ENCODE data around the gene NR3C1. TPM values are rescaled to one million over a fixed set of nuclear protein-coding genes. Genes with fewer than 3 reads are reported as not detected.
A peak's percentile ranks its signal among the peaks of the same experiment; 100 is the strongest.

The NR3C1 gene
- total RNA-seq, 2 donors from 2014 or later, result 166 to 182 TPM

DNA sequence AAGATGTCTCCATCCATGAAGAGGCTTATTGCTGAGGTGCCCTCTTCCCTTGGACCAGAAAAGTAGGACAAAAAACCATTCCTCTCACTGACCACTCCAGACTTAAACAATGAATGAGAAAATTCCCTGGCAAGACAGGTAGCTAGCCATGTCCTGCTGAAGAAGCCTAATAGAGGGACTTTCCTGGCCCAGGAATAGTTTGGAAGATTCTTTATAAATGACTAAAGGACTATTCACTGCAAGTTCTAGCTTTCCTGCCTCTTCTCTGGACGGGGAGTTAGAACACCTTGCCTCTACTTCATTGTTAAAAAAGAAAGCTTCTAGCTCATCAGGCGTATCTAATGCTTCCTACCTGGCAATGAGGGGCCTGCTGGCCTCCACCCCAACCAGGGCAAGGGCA, 153.6 kb downstream of the NR3C1 start:
- H3K27ac Mint-ChIP-seq, result peak overlapping the region in 1 of 2 donors; percentile 56
- H3K4me1 Mint-ChIP-seq (ENCODE audit: low read depth in 2 of 2), result peaks cover 7 to 16% of the 10 kb centered on the region in 2 donors
- ATAC-seq (no peak), DNase-seq (ENCODE audit: low spot score) (no peak)
- H3K36me3 Mint-ChIP-seq, result peaks cover 5% of the 10 kb centered on the region
- H3K4me3 Mint-ChIP-seq, result no peak overlapping the region
- H3K27me3 Mint-ChIP-seq, result no peaks in the 10 kb centered on the region
- peaks cover 4% of the 10 kb centered on the region for H3K9me3 Mint-ChIP-seq

DNA sequence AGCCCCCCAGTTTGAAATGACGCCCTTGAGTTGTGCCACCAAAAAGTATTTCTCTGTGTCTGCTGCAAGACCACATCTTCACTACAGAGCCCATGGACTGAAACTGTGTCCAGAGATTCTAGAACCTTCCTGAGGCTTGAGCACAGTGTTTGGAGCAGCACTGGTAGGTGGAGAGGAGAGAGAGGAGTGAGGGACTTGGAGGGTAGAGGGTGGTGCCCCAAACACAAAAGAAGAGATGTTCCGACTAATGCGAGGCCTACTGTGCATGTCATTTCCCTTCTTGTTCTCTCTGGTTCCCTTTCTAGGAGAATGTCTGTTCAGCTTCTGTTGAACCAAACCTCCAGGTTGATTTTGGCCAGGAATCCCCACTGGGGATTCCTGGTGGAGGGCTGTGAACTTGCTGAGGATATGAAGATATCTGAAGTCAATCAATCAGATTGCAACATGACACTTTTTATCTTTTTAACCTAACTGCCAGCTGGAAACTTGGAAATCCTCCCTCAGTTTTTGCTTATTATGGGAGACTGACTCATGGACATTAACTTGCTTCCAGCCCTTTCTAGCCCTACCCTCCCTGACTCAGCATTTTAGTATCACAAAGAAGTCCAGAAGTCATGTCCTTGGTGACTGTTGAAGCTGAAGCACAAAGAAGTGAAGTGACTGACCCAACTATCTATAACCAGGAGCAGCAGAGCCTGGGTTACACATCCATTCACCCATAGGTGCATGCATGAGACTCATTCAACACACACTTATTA, 154.5 kb downstream of the NR3C1 start:
- peak overlapping the region in 1 of 2 donors; percentile 7 for H3K27ac Mint-ChIP-seq
- H3K27me3 Mint-ChIP-seq, result no peaks in the 10 kb centered on the region
- H3K36me3 Mint-ChIP-seq, result peaks cover 12% of the 10 kb centered on the region
- H3K4me3 Mint-ChIP-seq, result no peak overlapping the region
- ATAC-seq (no peak), DNase-seq (ENCODE audit: low spot score) (no peak)
- H3K4me1 Mint-ChIP-seq (ENCODE audit: low read depth in 2 of 2), result peaks cover 15 to 16% of the 10 kb centered on the region in 2 donors
- peaks cover 7% of the 10 kb centered on the region for H3K9me3 Mint-ChIP-seq

DNA sequence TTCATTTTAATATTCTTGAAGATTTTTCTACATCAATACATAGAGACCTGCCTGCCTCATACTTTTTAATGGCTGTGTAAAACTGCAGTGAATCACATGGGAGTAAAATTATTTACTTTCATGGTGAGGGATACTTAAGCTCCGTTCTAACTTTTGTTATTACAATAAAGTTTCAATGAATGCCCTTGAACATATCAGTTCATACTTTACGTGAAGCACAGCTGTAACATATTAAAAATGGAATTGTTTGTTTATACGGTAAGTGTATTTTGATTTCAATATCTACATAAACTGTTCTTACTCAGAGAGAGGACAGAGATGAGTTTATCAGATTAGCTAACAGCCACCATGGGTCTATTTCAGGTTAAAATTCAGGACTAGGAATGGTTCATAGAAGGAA, 155.1 kb downstream of the NR3C1 start:
- DNase-seq (ENCODE audit: low spot score) (no peak), ATAC-seq (no peak)
- Mint-ChIP-seq H3K9me3 (peaks cover 7% of the 10 kb centered on the region), H3K4me1 (ENCODE audit: low read depth in 2 of 2) (peaks cover 15 to 16% of the 10 kb centered on the region in 2 donors), H3K27me3 (no peaks in the 10 kb centered on the region), H3K27ac (peak overlapping the region in 1 of 2 donors; percentile 3), H3K4me3 (no peak overlapping the region), H3K36me3 (peaks cover 12% of the 10 kb centered on the region)

DNA sequence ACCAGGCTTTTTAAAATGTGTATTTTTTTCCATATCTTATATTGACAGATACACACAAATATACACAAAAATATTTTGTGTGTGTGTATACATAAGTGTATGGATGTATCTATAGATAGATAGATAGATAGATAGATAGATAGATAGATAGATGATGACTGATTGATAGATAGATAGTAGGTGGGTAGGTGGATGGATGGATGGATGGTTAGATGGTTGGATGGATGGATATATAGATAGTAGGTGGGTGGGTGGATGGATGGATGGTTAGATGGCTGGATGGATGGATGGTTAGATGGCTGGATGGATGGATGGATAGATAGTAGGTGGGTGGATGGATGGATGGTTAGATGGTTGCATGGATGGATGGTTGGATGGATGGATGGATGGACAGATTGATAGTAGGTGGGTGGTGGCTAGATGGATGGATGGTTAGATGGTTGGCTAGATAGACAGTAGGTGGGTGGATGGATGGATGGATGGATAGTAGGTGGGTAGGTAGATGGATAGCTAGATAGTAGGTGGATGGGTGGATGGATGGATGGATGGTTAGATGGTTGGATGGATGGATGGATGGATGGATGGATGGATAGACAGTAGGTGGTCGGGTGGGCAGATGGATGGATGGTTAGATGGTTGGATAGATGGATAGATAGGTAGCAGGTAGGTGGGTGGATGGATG, 156.2 kb downstream of the NR3C1 start:
- H3K27ac Mint-ChIP-seq, result peak overlapping the region in 1 of 2 donors; percentile 3
- ATAC-seq, result no peak
- DNase-seq (ENCODE audit: low spot score), result no peak
- peaks cover 12% of the 10 kb centered on the region for H3K36me3 Mint-ChIP-seq
- H3K4me3 Mint-ChIP-seq, result no peak overlapping the region
- peaks cover 15 to 16% of the 10 kb centered on the region in 2 donors for H3K4me1 Mint-ChIP-seq (ENCODE audit: low read depth in 2 of 2)
- H3K9me3 Mint-ChIP-seq, result peaks cover 7% of the 10 kb centered on the region
- no peaks in the 10 kb centered on the region for H3K27me3 Mint-ChIP-seq

DNA sequence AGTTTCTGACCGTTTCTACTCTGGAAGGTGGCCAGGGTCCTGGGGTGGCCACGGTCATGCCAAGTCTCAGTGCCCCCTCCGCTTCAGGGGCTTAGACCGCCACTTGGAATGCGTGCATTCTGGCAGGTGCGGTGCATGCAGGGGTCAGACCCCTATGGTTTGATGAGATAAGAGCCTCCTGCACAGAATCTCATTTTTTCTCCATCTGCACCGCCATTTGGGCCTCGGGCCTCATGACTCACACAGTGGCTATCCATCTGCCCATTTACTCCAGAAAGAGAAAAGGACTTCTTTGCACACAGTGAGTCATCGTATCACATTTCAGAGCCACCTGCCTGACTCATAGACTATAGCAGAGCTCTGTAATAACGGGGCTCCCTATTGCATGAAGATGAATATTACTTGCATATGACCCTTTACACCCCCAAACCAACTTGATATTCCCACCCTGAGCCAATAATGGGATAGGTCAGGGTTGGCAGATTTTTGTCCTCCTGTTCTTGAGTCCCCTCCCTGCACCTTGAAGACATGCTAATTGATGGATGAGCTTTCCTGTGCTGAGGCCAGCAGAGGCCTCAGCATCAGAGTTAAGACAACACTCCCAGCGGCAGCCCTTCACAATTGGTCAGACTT, 157.4 kb downstream of the NR3C1 start:
- Mint-ChIP-seq H3K27ac (no peak overlapping the region), H3K4me3 (no peak overlapping the region), H3K9me3 (peaks cover 7% of the 10 kb centered on the region), H3K27me3 (no peaks in the 10 kb centered on the region), H3K36me3 (peaks cover 12% of the 10 kb centered on the region), H3K4me1 (ENCODE audit: low read depth in 2 of 2) (peaks cover 13 to 15% of the 10 kb centered on the region in 2 donors)
- DNase-seq (ENCODE audit: low spot score), result no peak
- ATAC-seq, result peak; percentile 67 to 69

DNA sequence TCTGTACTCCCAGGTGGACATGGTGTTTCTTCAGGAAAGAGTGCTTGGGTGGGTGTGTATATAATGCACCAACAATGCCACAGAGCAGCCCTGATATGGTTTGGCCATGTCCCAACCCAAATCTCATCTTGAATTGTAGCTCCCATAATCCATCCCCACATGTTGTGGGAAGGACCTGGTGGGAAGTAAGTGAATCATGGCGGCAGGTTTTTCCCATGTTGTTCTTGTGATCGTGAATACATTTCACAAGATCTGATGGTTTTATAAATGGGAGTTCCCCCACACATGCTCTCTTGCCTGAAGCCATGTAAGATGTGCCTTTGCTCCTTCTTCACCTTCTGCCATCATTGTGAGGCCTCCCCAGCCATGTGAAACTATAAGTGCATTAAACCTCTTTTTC, 158.5 kb downstream of the NR3C1 start:
- H3K27ac Mint-ChIP-seq, result peak overlapping the region in 1 of 2 donors; percentile 42
- peaks cover 13 to 15% of the 10 kb centered on the region in 2 donors for H3K4me1 Mint-ChIP-seq (ENCODE audit: low read depth in 2 of 2)
- DNase-seq (ENCODE audit: low spot score) (no peak), ATAC-seq (no peak)
- H3K36me3 Mint-ChIP-seq, result peaks cover 12% of the 10 kb centered on the region
- H3K9me3 Mint-ChIP-seq, result peaks cover 7% of the 10 kb centered on the region
- H3K27me3 Mint-ChIP-seq, result no peaks in the 10 kb centered on the region
- no peak overlapping the region for H3K4me3 Mint-ChIP-seq

DNA sequence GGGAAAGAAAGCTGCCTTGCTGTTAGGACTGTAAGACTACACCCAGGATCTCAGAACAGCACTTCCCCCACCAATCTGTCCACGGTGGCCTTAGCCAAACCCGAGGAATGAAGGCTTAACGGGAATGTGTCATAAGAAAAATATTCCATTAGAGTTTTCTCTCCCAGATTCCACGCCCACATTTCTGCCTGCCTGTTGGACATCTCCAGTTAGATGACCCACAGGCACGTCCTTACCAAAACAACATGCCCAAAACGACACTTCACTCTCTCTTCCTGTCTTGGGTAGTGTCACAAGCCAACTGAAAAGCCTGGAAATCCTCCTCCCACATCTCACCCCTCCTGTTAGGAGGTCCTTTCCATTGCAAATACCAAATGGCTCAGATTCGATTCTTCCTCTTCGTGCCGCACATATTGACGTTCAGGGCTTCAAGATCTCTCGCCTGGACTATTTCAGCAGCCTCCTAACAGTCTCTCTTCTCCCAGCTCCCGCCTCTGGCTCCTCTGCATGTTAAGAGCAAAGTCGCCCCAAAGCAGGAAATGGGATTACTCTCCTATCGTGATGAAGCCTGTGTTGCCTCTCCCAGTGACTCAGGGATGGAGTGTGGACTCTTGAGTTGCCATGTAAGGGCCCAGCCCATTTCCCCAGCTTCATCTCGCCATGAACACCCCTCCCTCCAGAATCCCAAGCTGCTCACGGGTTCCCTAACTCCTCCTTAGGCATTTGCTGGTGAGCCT, 159.3 kb downstream of the NR3C1 start:
- Mint-ChIP-seq H3K27me3 (no peaks in the 10 kb centered on the region), H3K4me1 (ENCODE audit: low read depth in 2 of 2) (peaks cover 13 to 15% of the 10 kb centered on the region in 2 donors), H3K4me3 (no peak overlapping the region), H3K9me3 (peaks cover 7% of the 10 kb centered on the region), H3K36me3 (peaks cover 12% of the 10 kb centered on the region), H3K27ac (peak overlapping the region in 1 of 2 donors; percentile 42)
- no peak for DNase-seq (ENCODE audit: low spot score)
- ATAC-seq, result no peak

DNA sequence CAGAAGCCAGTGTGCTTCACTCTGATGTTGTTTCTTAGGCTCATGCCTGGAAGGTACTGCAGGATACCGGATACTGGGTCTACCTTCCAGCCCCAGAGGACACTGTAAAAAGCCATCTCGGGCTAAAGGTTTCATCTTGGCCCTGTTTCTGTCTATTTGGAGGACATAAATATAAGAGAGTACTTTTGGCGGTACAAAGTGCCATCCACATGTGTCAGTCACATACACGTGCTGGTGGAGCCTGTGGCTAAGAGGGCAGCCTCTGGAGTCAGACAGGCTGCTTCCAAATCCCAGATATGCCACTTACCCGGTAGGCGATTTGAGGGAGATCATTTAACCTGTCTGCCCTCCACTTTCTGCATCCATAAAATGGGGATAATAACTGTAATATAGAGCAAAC, 160.4 kb downstream of the NR3C1 start:
- Mint-ChIP-seq H3K27me3 (no peaks in the 10 kb centered on the region), H3K4me3 (no peak overlapping the region), H3K9me3 (peaks cover 7% of the 10 kb centered on the region), H3K36me3 (peaks cover 10% of the 10 kb centered on the region), H3K4me1 (ENCODE audit: low read depth in 2 of 2) (peaks cover 13 to 15% of the 10 kb centered on the region in 2 donors), H3K27ac (no peak overlapping the region)
- ATAC-seq, result no peak
- no peak for DNase-seq (ENCODE audit: low spot score)

DNA sequence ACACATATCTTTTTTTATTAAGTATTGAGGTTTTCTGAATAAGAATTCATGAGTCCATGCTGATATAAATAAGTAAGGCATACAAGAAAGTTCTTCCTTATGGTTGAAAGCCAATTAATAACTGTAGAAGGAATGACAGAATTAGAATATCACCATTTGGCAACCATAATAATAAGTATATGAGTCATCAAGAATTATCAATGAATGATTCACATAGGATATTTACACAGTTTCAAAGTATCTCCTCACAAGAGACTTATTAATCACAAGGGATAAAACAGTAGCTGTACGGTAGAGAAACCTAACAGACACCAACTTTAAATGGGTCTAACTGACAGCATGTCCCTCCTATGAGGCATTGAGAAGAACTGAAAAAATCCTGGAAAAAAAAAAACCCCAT, 161.6 kb downstream of the NR3C1 start:
- ATAC-seq (no peak), DNase-seq (ENCODE audit: low spot score) (no peak)
- H3K9me3 Mint-ChIP-seq, result peaks cover 2% of the 10 kb centered on the region
- H3K27ac Mint-ChIP-seq, result peak overlapping the region in 1 of 2 donors; percentile 36
- peaks cover 7% of the 10 kb centered on the region for H3K36me3 Mint-ChIP-seq
- no peaks in the 10 kb centered on the region for H3K27me3 Mint-ChIP-seq
- no peak overlapping the region for H3K4me3 Mint-ChIP-seq
- H3K4me1 Mint-ChIP-seq (ENCODE audit: low read depth in 2 of 2), result peaks cover 14 to 15% of the 10 kb centered on the region in 2 donors

DNA sequence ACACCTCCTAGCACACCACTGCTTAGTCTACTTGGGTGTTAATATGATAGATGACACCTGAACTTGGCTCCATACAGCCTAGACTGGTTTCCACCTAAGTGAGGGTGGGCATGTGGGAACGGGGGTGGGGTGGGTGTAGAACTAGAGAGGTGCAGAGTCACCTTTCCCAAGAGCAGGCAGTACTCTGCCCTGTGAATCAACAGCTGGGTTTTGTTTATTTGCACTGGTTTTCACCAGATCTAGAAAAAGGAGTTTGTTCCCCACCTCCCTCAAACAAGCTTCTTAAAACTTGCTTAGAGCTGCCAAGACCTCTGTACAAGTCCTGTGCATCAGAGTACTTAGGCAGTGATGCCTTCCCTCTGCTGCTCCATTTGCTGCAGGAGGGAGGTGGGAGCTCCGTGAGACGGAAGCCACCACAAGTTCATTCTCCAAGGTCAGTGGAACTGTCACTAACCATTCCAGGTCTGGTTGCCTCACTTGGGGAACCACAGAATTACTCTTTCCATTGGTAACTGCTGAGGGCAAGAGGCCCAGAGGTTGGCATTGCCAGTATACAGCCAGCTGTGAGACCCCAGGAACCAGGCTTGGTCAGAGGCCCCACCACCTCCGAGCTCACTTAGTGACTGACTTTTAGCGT, 163.5 kb downstream of the NR3C1 start:
- H3K27me3 Mint-ChIP-seq, result no peaks in the 10 kb centered on the region
- peaks cover 2% of the 10 kb centered on the region for H3K9me3 Mint-ChIP-seq
- DNase-seq (ENCODE audit: low spot score) (no peak), ATAC-seq (no peak)
- H3K4me3 Mint-ChIP-seq, result no peak overlapping the region
- H3K36me3 Mint-ChIP-seq, result peaks cover 7% of the 10 kb centered on the region
- H3K27ac Mint-ChIP-seq, result no peak overlapping the region
- H3K4me1 Mint-ChIP-seq (ENCODE audit: low read depth in 2 of 2), result peaks cover 5 to 9% of the 10 kb centered on the region in 2 donors

DNA sequence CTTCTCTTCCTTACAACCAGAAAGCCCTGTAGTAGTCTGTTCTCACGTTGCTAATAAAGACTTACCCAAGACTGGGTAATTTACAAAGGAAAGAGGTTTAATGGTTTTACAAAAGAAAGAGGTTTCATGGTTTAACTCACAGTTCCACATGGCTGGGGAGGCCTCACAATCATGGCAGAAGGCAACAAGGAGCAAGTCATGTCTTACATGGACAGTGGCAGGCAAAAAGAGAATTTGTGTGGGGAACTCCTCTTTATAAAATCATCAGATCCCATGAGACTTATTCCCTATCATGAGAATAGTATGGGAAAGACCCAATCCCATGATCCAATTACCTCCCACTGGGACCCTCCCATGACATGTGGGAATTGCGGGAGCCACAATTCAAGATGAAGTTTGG, 164.9 kb downstream of the NR3C1 start:
- H3K4me3 Mint-ChIP-seq, result no peak overlapping the region
- DNase-seq (ENCODE audit: low spot score) (no peak), ATAC-seq (no peak)
- H3K9me3 Mint-ChIP-seq, result no peaks in the 10 kb centered on the region
- H3K36me3 Mint-ChIP-seq, result no peaks in the 10 kb centered on the region
- H3K27ac Mint-ChIP-seq, result peak overlapping the region in 1 of 2 donors; percentile 72
- no peaks in the 10 kb centered on the region for H3K27me3 Mint-ChIP-seq
- peaks cover 0 to 8% of the 10 kb centered on the region in 2 donors for H3K4me1 Mint-ChIP-seq (ENCODE audit: low read depth in 2 of 2)

DNA sequence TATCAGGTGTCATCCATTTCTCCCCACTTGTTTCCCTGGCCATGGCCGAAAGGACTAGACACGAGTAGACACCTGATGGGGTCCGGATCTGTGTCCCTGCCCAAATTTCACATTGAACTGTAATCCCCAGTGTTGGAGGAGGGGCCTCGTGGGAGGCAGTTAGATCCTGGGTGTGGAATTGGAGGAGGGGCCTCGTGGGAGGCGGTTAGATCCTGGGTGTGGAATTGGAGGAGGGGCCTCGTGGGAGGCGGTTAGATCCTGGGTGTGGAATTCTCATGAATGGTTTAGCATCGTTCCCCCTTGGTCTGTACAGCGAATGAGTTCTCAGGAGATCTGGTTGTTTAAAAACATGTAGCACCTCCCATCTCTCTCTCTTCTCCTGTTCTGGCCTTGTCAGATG, 165.8 kb downstream of the NR3C1 start:
- ATAC-seq (no peak), DNase-seq (ENCODE audit: low spot score) (no peak)
- Mint-ChIP-seq H3K4me3 (no peak overlapping the region), H3K4me1 (ENCODE audit: low read depth in 2 of 2) (peaks cover 0 to 8% of the 10 kb centered on the region in 2 donors), H3K36me3 (no peaks in the 10 kb centered on the region), H3K27me3 (no peaks in the 10 kb centered on the region), H3K27ac (peak overlapping the region in 1 of 2 donors; percentile 72), H3K9me3 (no peaks in the 10 kb centered on the region)

DNA sequence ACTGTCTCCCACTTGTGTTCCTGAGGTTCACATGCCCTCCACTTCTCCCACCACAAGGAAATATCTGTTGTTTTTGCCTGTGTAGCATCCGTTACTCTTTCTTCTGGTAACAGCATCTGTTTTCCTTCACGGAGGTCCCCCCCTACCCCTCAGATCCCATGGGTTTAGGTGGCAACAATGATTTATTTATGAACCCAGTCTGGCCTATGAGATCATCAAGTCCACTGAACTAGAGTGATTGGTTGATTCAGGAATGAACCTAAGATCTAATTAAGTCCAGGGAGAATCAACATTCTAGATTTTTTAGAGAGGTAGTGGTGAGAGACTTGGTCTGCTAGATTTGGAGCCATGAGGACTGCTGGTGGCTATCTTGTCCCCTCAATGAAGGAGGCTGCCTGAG, 166.8 kb downstream of the NR3C1 start:
- no peaks in the 10 kb centered on the region for H3K27me3 Mint-ChIP-seq
- no peak overlapping the region for H3K4me3 Mint-ChIP-seq
- DNase-seq (ENCODE audit: low spot score) (no peak), ATAC-seq (no peak)
- H3K36me3 Mint-ChIP-seq, result no peaks in the 10 kb centered on the region
- peaks cover 3 to 12% of the 10 kb centered on the region in 2 donors for H3K4me1 Mint-ChIP-seq (ENCODE audit: low read depth in 2 of 2)
- no peaks in the 10 kb centered on the region for H3K9me3 Mint-ChIP-seq
- H3K27ac Mint-ChIP-seq, result peak overlapping the region in 1 of 2 donors; percentile 14

Measured in natural killer cell treated with Interleukin-12 subunit alpha and Interleukin-12 subunit beta and Interleukin-15 and Interleukin-18, amount 100 ng/mL, for 72 hours (primary cell).